Memory B cell (primary cell): ENCODE data around the gene COL18A1.
"Not testable (repeated sequence)": the region's sequence is repeated elsewhere in the genome, so short reads cannot be mapped to it uniquely, and the experiment has no call there.

Experiments
- ATAC-seq: fragments of 150-1000 bp; cut with Tn5 transposase; 2 replicates; pipeline ENCODE4 v1.10.0; 2021; ENCODE audit warnings: low read depth, mild to moderate bottlenecking, moderate library complexity
- DNase-seq, 2 donors: peaks; one replicate each; pipeline ENCODE4 v3.0.0; 2022; ENCODE audit warnings: low spot score in 2 of 2
- H3K27ac Mint-ChIP-seq: one replicate; pipeline ENCODE4 v1.8.0; 2022; ENCODE audit warnings: mild to moderate bottlenecking, moderate library complexity, mixed read lengths
- H3K27me3 Mint-ChIP-seq: one replicate; pipeline ENCODE4 v1.8.0; 2022; ENCODE audit warnings: mixed read lengths
- H3K36me3 Mint-ChIP-seq: one replicate; pipeline ENCODE4 v1.8.0; 2022; ENCODE audit warnings: mild to moderate bottlenecking, mixed read lengths
- H3K4me1 Mint-ChIP-seq: one replicate; pipeline ENCODE4 v1.8.0; 2022; ENCODE audit warnings: mixed read lengths
- H3K4me3 Mint-ChIP-seq: one replicate; pipeline ENCODE4 v1.8.0; 2022; ENCODE audit warnings: mild to moderate bottlenecking, moderate library complexity, mixed read lengths
- H3K9me3 Mint-ChIP-seq: one replicate; pipeline ENCODE4 v1.8.0; 2022; ENCODE audit warnings: mixed read lengths

COL18A1 gene

GRCh38 chr21:45554477-45555175, 149.7 kb downstream of the COL18A1 start:
- peak overlapping the region; percentile 98 for H3K4me3 Mint-ChIP-seq
- H3K27me3 Mint-ChIP-seq, result no peaks in the 10 kb centered on the region
- H3K36me3 Mint-ChIP-seq, result no peaks in the 10 kb centered on the region
- H3K27ac Mint-ChIP-seq, result peak overlapping the region; percentile 95
- H3K4me1 Mint-ChIP-seq, result peaks cover 32% of the 10 kb centered on the region
- DNase-seq (peak; percentile 97 to 99), ATAC-seq (peak; percentile 64)
- H3K9me3 Mint-ChIP-seq, result no peaks in the 10 kb centered on the region

- no peak for ATAC-seq
- no peak for DNase-seq
- H3K27me3 Mint-ChIP-seq, result no peaks in the 10 kb centered on the region
- H3K4me1 Mint-ChIP-seq, result peaks cover 29% of the 10 kb centered on the region
- no peak overlapping the region for H3K27ac Mint-ChIP-seq
- no peaks in the 10 kb centered on the region for H3K36me3 Mint-ChIP-seq
- peak overlapping the region; percentile 41 for H3K4me3 Mint-ChIP-seq
- no peaks in the 10 kb centered on the region for H3K9me3 Mint-ChIP-seq
These were observed 150.2 kb downstream of the COL18A1 start for GRCh38 chr21:45555251-45555556.

- peak; percentile 62 for ATAC-seq
- no peaks in the 10 kb centered on the region for H3K9me3 Mint-ChIP-seq
- H3K4me1 Mint-ChIP-seq, result peaks cover 24% of the 10 kb centered on the region
- peak in 1 of 2 donors; percentile 56 for DNase-seq
- H3K27me3 Mint-ChIP-seq, result peaks cover 2% of the 10 kb centered on the region
- H3K27ac Mint-ChIP-seq, result no peak overlapping the region
- H3K4me3 Mint-ChIP-seq, result peak overlapping the region; percentile 78
- H3K36me3 Mint-ChIP-seq, result no peaks in the 10 kb centered on the region
These were observed 150.8 kb downstream of the COL18A1 start for GRCh38 chr21:45555557-45556301.

- H3K36me3 Mint-ChIP-seq, result no peaks in the 10 kb centered on the region
- peaks cover 2% of the 10 kb centered on the region for H3K27me3 Mint-ChIP-seq
- DNase-seq (no peak), ATAC-seq (no peak)
- peaks cover 18% of the 10 kb centered on the region for H3K4me1 Mint-ChIP-seq
- H3K4me3 Mint-ChIP-seq, result peak overlapping the region; percentile 78
- no peak overlapping the region for H3K27ac Mint-ChIP-seq
- no peaks in the 10 kb centered on the region for H3K9me3 Mint-ChIP-seq
These were observed 151.3 kb downstream of the COL18A1 start for GRCh38 chr21:45556302-45556644.

- Mint-ChIP-seq H3K9me3 (no peaks in the 10 kb centered on the region), H3K4me1 (peaks cover 12% of the 10 kb centered on the region), H3K27me3 (peaks cover 2% of the 10 kb centered on the region), H3K36me3 (no peaks in the 10 kb centered on the region), H3K4me3 (peak overlapping the region; percentile 29), H3K27ac (no peak overlapping the region)
- DNase-seq (no peak), ATAC-seq (no peak)
These were observed 152.0 kb downstream of the COL18A1 start for GRCh38 chr21:45556645-45557615.

- no peak overlapping the region for H3K27ac Mint-ChIP-seq
- peaks cover 9% of the 10 kb centered on the region for H3K4me1 Mint-ChIP-seq
- no peak overlapping the region for H3K4me3 Mint-ChIP-seq
- no peaks in the 10 kb centered on the region for H3K36me3 Mint-ChIP-seq
- no peaks in the 10 kb centered on the region for H3K9me3 Mint-ChIP-seq
- peaks cover 4% of the 10 kb centered on the region for H3K27me3 Mint-ChIP-seq
- no peak for DNase-seq
- no peak for ATAC-seq
These were observed 152.7 kb downstream of the COL18A1 start for GRCh38 chr21:45557616-45558043.

GRCh38 chr21:45558044-45558721, 153.2 kb downstream of the COL18A1 start:
- DNase-seq, result no peak
- no peak overlapping the region for H3K27ac Mint-ChIP-seq
- peaks cover 7% of the 10 kb centered on the region for H3K27me3 Mint-ChIP-seq
- H3K4me1 Mint-ChIP-seq, result peaks cover 9% of the 10 kb centered on the region
- peaks cover 4% of the 10 kb centered on the region for H3K9me3 Mint-ChIP-seq
- H3K36me3 Mint-ChIP-seq, result no peaks in the 10 kb centered on the region
- no peak for ATAC-seq
- H3K4me3 Mint-ChIP-seq, result no peak overlapping the region

- H3K27me3 Mint-ChIP-seq, result peaks cover 7% of the 10 kb centered on the region
These were observed 154.5 kb downstream of the COL18A1 start for GRCh38 chr21:45559216-45560105.

GRCh38 chr21:45560106-45561021, 155.4 kb downstream of the COL18A1 start:
- no peaks in the 10 kb centered on the region for H3K36me3 Mint-ChIP-seq
- ATAC-seq (no peak), DNase-seq (no peak)
- peaks cover 5% of the 10 kb centered on the region for H3K4me1 Mint-ChIP-seq
- H3K27me3 Mint-ChIP-seq, result peaks cover 7% of the 10 kb centered on the region
- no peak overlapping the region for H3K4me3 Mint-ChIP-seq
- peaks cover 8% of the 10 kb centered on the region for H3K9me3 Mint-ChIP-seq
- H3K27ac Mint-ChIP-seq, result no peak overlapping the region

More at GRCh38 chr21:45559216-45560105, 154.5 kb downstream of the COL18A1 start:
- H3K9me3 Mint-ChIP-seq, result peaks cover 8% of the 10 kb centered on the region
- DNase-seq, result no peak
- H3K27ac Mint-ChIP-seq, result no peak overlapping the region
- H3K4me3 Mint-ChIP-seq, result no peak overlapping the region
- no peak for ATAC-seq
- H3K36me3 Mint-ChIP-seq, result no peaks in the 10 kb centered on the region
- peaks cover 8% of the 10 kb centered on the region for H3K4me1 Mint-ChIP-seq

GRCh38 chr21:45561241-45561640, 156.3 kb downstream of the COL18A1 start:
- H3K27me3 Mint-ChIP-seq, H3K27ac Mint-ChIP-seq, DNase-seq, H3K9me3 Mint-ChIP-seq, H3K36me3 Mint-ChIP-seq, H3K4me1 Mint-ChIP-seq, ATAC-seq, H3K4me3 Mint-ChIP-seq: not testable (repeated sequence)

- ATAC-seq (no peak), DNase-seq (no peak)
- Mint-ChIP-seq H3K9me3 (peaks cover 8% of the 10 kb centered on the region), H3K27me3 (peaks cover 7% of the 10 kb centered on the region), H3K4me3 (no peak overlapping the region), H3K27ac (no peak overlapping the region), H3K4me1 (no peaks in the 10 kb centered on the region), H3K36me3 (no peaks in the 10 kb centered on the region)
These were observed 157.4 kb downstream of the COL18A1 start for GRCh38 chr21:45562402-45562801.

GRCh38 chr21:45562965-45563364, 158.0 kb downstream of the COL18A1 start:
- Mint-ChIP-seq H3K4me3 (no peak overlapping the region), H3K36me3 (no peaks in the 10 kb centered on the region), H3K4me1 (no peaks in the 10 kb centered on the region), H3K27me3 (peaks cover 7% of the 10 kb centered on the region), H3K27ac (no peak overlapping the region), H3K9me3 (peaks cover 8% of the 10 kb centered on the region)
- DNase-seq (no peak), ATAC-seq (no peak)
